GM23338 (cell line): ENCODE data around the gene MRPL18. TPM values are rescaled to one million over a fixed set of nuclear protein-coding genes. Genes with fewer than 3 reads are reported as not detected.
A peak's percentile ranks its signal among the peaks of the same experiment; 100 is the strongest.

ENCODE experiments used
- ATAC-seq: fragments of 200-7000 bp; cut with Tn5 transposase; 3 replicates; pipeline ENCODE4 v1.9.1; 2020
- DNase-seq: peaks from one replicate; pipeline ENCODE4 v3.0.0-alpha.2; 2015; ENCODE audit warnings: low spot score
- H2AFZ ChIP-seq: fragments of 200-600 bp; sonication (generic); 2 replicates; pipeline ENCODE4 v1.8.0; 2016; ENCODE audit warnings: antibody characterized with exemption, mild to moderate bottlenecking, moderate library complexity
- H3F3A ChIP-seq: fragments of 200-600 bp; sonication (generic); replicated peaks from 2 replicates; pipeline ENCODE4 v1.8.0; 2017; ENCODE audit warnings: antibody characterized with exemption, mixed run types, low read depth
- H3K27ac ChIP-seq: fragments of 200-600 bp; sonication (generic); 2 replicates; pipeline ENCODE4 v1.6.1; 2016; ENCODE audit warnings: low read depth
- H3K27me3 ChIP-seq: fragments of 200-600 bp; sonication (generic); 2 replicates; pipeline ENCODE4 v1.8.0; 2016; ENCODE audit warnings: mild to moderate bottlenecking, mixed run types, moderate library complexity; ENCODE audit not compliant: insufficient read depth
- H3K36me3 ChIP-seq: fragments of 200-600 bp; sonication (generic); 2 replicates; pipeline ENCODE4 v1.8.0; 2016; ENCODE audit warnings: mild to moderate bottlenecking; ENCODE audit not compliant: insufficient read depth
- H3K4me1 ChIP-seq: fragments of 200-600 bp; sonication (generic); 2 replicates; pipeline ENCODE4 v1.8.0; 2016; ENCODE audit warnings: mild to moderate bottlenecking, moderate library complexity; ENCODE audit not compliant: insufficient read depth
- H3K4me2 ChIP-seq: fragments of 200-600 bp; sonication (generic); 2 replicates; pipeline ENCODE4 v1.7.1; 2017; ENCODE audit warnings: mixed run types
- H3K4me3 ChIP-seq: fragments of 200-600 bp; sonication (generic); 2 replicates; pipeline ENCODE4 v1.6.1; 2016; ENCODE audit warnings: mixed run types
- H3K79me2 ChIP-seq: fragments of 200-600 bp; sonication (generic); replicated peaks from 2 replicates; pipeline ENCODE4 v1.8.0; 2017; ENCODE audit warnings: mild to moderate bottlenecking; ENCODE audit not compliant: insufficient read depth
- H3K9me2 ChIP-seq: fragments of 200-600 bp; sonication (generic); 2 replicates; pipeline ENCODE4 v1.8.0; 2017; ENCODE audit not compliant: insufficient read depth
- H4K20me1 ChIP-seq: fragments of 200-600 bp; sonication (generic); replicated peaks from 2 replicates; pipeline ENCODE4 v1.8.0; 2017; ENCODE audit warnings: mild to moderate bottlenecking; ENCODE audit not compliant: insufficient read depth
- H3K27ac Mint-ChIP-seq: 2 replicates; pipeline ENCODE4 v1.8.0; 2020; ENCODE audit warnings: inconsistent platforms, mild to moderate bottlenecking, moderate library complexity, mixed read lengths
- H3K27me3 Mint-ChIP-seq: 3 replicates; pipeline ENCODE4 v1.8.0; 2022; ENCODE audit warnings: low read depth, mild to moderate bottlenecking, moderate library complexity, mixed read lengths, inconsistent platforms; ENCODE audit not compliant: insufficient read depth, poor library complexity
- H3K36me3 Mint-ChIP-seq: 3 replicates; pipeline ENCODE4 v1.8.0; 2021; ENCODE audit warnings: low read depth, mild to moderate bottlenecking, inconsistent platforms, moderate library complexity, mixed read lengths
- H3K4me1 Mint-ChIP-seq: 3 replicates; pipeline ENCODE4 v1.8.0; 2020; ENCODE audit warnings: mild to moderate bottlenecking, inconsistent platforms, mixed read lengths
- H3K4me3 Mint-ChIP-seq: 3 replicates; pipeline ENCODE4 v1.8.0; 2021; ENCODE audit warnings: moderate library complexity, mild to moderate bottlenecking, inconsistent platforms, mixed read lengths
- H3K9me3 Mint-ChIP-seq: 3 replicates; pipeline ENCODE4 v1.8.0; 2020; ENCODE audit warnings: moderate library complexity, mild to moderate bottlenecking, inconsistent platforms, mixed read lengths
- CREB1 ChIP-seq: fragments of 250-450 bp; sonication (Bioruptor Pico); IDR thresholded peaks from 2 replicates; pipeline ENCODE4 v1.5.0; 2020; ENCODE audit warnings: low read depth, mild to moderate bottlenecking, moderate library complexity
- CTCF ChIP-seq, 2 experiments: fragments of 200-600 bp in 1 of 2; sonication (generic) in 1 of 2; conservative IDR thresholded peaks; 2 replicates each; pipeline versions ENCODE4 v1.5.1 to v1.6.1; 2016 to 2017; ENCODE audit warnings: antibody characterized with exemption in 2 of 2, low read depth in 2 of 2, mild to moderate bottlenecking in 2 of 2, moderate library complexity in 1 of 2
- ETS1 ChIP-seq: IDR thresholded peaks from 2 replicates; pipeline ENCODE4 v1.6.1; 2016; ENCODE audit warnings: antibody characterized with exemption
- EZH2 ChIP-seq: fragments of 200-600 bp; sonication (generic); IDR thresholded peaks from one replicate; pipeline ENCODE4 v1.8.0; 2017; ENCODE audit warnings: antibody characterized with exemption, mild to moderate bottlenecking, low read depth; ENCODE audit not compliant: unreplicated experiment
- JUNB ChIP-seq: IDR thresholded peaks from one replicate; pipeline ENCODE4 v1.6.1; 2016; ENCODE audit warnings: antibody characterized with exemption; ENCODE audit not compliant: unreplicated experiment
- NANOG ChIP-seq: IDR thresholded peaks from 2 replicates; pipeline ENCODE4 v1.6.1; 2016; ENCODE audit warnings: antibody characterized with exemption, borderline replicate concordance
- STAT1 ChIP-seq: IDR thresholded peaks from one replicate; pipeline ENCODE4 v1.6.1; 2016; ENCODE audit warnings: antibody characterized with exemption; ENCODE audit not compliant: unreplicated experiment
- ZNF114 ChIP-seq: fragments of 250-450 bp; sonication (Bioruptor Pico); IDR thresholded peaks from 2 replicates; pipeline ENCODE4 v1.5.0; 2020; ENCODE audit warnings: mild to moderate bottlenecking, moderate library complexity
- ZNF331 ChIP-seq: fragments of 250-450 bp; sonication (Bioruptor Pico); IDR thresholded peaks from 2 replicates; pipeline ENCODE4 v1.5.0; 2020; ENCODE audit warnings: low read depth, mild to moderate bottlenecking, moderate library complexity
- ZNF462 ChIP-seq: fragments of 250-450 bp; sonication (Bioruptor Pico); IDR thresholded peaks from 2 replicates; pipeline ENCODE4 v1.5.0; 2020; ENCODE audit warnings: mild to moderate bottlenecking, moderate library complexity
- polyA plus RNA-seq: library from polyadenylated mRNA; unstranded; fragments of >200 nt; fragmentation: Nextera tagmentation; extraction: Ambion mirVana; gene quantifications from 2 replicates; pipeline ENCODE4 v1.2.1, GENCODE V29; 2016
- total RNA-seq: library from RNA; depleted of rRNA; stranded (reverse); fragments of >200 nt; shearing (Covaris generic); gene quantifications from 2 replicates; pipeline ENCODE4 v1.2.3, GENCODE V29; 2014

Gene MRPL18
- total and polyA plus RNA-seq, 2 experiments from 2014 or later: 91.4 to 228 TPM

GRCh38 chr6:159809149-159809548 lies 18.9 kb downstream of the MRPL18 start (continued):
- no peak for TF ChIP-seq ZNF462 (CRISPR knock-in tag)

- no peak for ATAC-seq
- H3K9me2 ChIP-seq: no peaks in the 10 kb centered on the region
- H3K27me3 ChIP-seq: no peaks in the 10 kb centered on the region
- H3K4me1 ChIP-seq: no peaks in the 10 kb centered on the region
- no peak for TF ChIP-seq ETS1
- TF ChIP-seq ZNF114: no peak
- no peak overlapping the region for H3K4me3 ChIP-seq
- no peak for DNase-seq
- Mint-ChIP-seq H3K9me3 (no peaks in the 10 kb centered on the region), H3K4me1 (peaks cover 32% of the 10 kb centered on the region), H3K4me3 (no peak overlapping the region), H3K27me3 (peaks cover 17% of the 10 kb centered on the region), H3K27ac (peak overlapping the region; percentile 3; the same call in 1 of the 2 replicates), H3K36me3 (no peaks in the 10 kb centered on the region)
- H4K20me1 ChIP-seq: no peaks in the 10 kb centered on the region
- no peaks in the 10 kb centered on the region for H3K79me2 ChIP-seq
- H3K4me2 ChIP-seq: no peak overlapping the region
- H2AFZ ChIP-seq: no peak overlapping the region
- no peaks in the 10 kb centered on the region for H3F3A ChIP-seq
- no peaks in the 10 kb centered on the region for H3K36me3 ChIP-seq
- no peak overlapping the region for H3K27ac ChIP-seq
Measured at GRCh38 chr6:159813781-159814180, 23.5 kb downstream of the MRPL18 start.

- Histone ChIP-seq H3K9me2 (no peaks in the 10 kb centered on the region), H2AFZ (no peak overlapping the region), H3K4me1 (no peaks in the 10 kb centered on the region), H3K4me3 (no peak overlapping the region), H3K4me2 (no peak overlapping the region), H3K27me3 (no peaks in the 10 kb centered on the region), H4K20me1 (no peaks in the 10 kb centered on the region), H3F3A (no peaks in the 10 kb centered on the region), H3K36me3 (no peaks in the 10 kb centered on the region), H3K27ac (no peak overlapping the region), H3K79me2 (no peaks in the 10 kb centered on the region)
- Mint-ChIP-seq H3K27me3 (peaks cover 25% of the 10 kb centered on the region), H3K9me3 (no peaks in the 10 kb centered on the region), H3K4me1 (peaks cover 41% of the 10 kb centered on the region), H3K27ac (no peak overlapping the region; the same call in 1 of the 2 replicates), H3K36me3 (no peaks in the 10 kb centered on the region; the same call in 2 of the 3 replicates), H3K4me3 (no peak overlapping the region)
- ATAC-seq (no peak), DNase-seq (no peak)
- TF ChIP-seq CREB1 (CRISPR knock-in tag): no peak
- TF ChIP-seq JUNB: no peak
- no peak for TF ChIP-seq NANOG
- TF ChIP-seq EZH2: no peak
- TF ChIP-seq ZNF331 (CRISPR knock-in tag): no peak
- TF ChIP-seq CTCF (conservative IDR thresholded peaks at IDR 0.05; ENCODE audit: low read depth in 2 of 2): no peak
- no peak for TF ChIP-seq STAT1
Measured at GRCh38 chr6:159815410-159815809, 25.1 kb downstream of the MRPL18 start.
